Activated T-helper 1 cell treated with Interleukin-2 at 50 U/mL for 16 hours (primary cell): ENCODE measurements around the gene GALNT7.

Experiments
- DNase-seq: peaks from one replicate; pipeline ENCODE4 v3.0.0-alpha.2; 2020; ENCODE audit warnings: low read depth

Gene GALNT7

DNA sequence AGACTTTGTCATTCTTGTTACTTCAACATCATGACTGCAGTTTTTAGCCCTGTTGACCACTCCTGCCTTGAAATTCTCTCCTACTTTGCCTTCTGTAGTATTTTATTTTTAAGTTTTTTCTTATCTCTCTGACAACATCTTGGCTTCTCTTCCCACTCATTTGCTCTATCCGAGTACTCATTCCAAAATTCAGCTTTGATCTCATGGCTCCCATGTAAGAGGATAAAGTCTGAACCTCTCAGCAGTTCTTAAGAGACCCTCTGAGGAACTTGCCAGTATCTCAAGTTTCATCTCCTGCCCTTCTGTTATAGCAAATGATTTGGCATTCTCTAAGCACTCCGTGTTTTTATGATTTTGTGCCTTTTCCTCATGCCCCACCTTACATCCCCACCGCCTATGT, 67.7 kb downstream of the GALNT7 start:
- no peak for DNase-seq

DNA sequence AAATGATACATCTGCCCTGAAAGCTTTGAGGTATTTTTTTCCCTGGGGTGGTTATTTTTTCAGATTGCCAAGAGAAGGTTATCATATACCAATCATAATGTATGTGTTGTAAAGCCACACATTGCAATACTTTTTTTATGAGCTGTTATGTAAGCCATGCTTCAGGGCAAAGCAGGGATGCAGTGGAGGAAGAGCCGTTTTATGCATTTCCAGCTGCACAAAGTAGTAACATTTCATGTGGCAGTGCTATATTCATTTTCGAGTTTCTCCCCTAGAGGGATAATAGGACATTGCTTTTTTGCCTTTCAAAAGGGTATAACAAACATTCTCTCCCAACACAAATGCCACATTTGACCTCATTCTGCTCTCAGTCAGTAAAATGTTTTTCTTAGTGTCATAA, 68.5 kb downstream of the GALNT7 start:
- no peak for DNase-seq

DNA sequence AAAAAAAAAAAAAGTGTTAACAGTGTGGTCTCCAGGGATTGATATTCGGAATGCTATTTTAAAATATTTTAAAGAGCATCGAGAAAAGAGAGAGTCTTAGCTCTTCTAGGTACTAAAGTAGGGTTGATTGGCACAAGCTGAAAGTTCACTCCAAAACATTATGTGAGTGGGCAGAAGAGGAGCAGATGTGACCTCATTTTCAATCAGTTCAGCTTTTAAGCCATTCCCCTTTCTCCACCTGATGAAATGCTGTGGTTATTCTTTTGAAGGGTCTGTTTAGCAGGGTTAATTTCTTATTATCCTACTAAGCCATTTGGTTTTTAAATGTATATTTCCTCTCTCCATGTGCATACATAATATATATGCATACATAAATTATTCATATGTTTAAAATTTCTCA, 69.2 kb downstream of the GALNT7 start:
- no peak for DNase-seq

DNA sequence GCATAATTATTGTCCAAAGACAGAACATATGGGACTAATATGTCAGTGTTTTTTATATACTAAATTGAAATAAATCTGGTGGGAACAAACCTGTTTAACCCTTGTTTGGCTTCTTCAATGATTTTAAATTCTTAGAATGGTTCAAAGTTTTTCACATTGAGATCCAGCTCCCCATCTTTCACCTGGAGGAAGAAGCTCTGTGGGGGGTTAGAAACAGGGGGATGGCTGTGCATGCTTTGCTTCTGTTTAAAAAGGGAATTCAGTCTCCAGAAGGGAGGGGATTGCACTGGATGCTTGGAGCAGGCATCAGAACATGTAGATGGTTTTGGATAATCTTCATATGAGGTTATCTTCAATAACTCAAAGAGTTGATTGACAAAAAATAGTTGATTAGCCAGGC, 72.1 kb downstream of the GALNT7 start:
- no peak for DNase-seq

DNA sequence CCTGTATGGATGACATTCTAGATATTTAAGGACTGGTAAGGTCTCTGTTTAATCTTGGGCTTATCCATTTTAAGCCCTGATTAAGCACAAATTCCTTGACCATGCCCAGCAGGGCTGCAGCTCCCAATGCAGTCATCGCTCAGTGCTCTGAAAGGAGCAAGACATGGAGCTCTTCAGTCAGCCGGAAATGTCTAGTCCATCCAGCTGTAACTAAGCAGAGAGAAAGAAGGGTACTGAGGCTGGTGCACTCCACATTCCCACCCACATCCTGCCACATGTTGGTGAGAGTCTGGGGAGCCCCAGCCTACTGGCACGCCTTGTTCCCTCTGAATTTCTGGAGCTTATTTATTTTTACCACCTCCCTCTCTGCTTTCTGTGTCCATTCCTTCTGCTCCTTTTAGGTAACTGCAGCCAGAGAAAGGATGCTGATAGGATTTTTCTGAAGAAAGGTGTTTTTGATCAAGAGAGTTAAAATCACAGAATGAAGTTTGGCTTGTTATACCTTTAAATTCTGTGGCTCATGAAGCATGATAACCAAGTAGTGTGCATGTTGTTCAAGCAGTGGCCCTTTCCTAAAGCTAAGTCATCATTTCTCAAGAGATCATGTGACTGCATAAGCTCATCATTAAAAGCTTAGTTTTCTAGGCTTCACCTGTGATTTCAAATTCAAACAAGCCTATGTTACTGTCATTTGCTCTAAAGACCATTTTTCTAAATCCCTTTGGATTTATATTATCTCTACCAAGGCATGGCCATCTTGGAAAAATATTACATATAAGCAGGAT, 74.0 kb downstream of the GALNT7 start:
- DNase-seq, result no peak

DNA sequence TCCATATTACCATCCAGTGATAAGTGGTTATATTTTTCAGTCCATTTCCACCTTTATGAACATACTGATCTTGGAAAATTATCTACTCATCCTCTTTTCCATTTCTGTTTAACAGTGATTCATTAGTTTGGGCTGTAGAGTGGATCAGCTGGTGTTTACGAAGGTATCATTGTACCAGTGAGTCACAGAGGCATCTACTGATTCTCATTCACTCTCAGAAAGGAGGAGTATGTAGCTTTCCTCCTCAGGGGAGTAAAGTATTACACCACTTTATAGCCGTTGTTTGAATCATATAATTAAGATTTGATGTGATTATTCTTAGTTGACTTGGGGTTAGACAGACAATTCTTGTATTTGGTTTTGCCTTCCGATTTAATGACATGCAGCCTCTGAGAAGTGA, 74.7 kb downstream of the GALNT7 start:
- no peak for DNase-seq

DNA sequence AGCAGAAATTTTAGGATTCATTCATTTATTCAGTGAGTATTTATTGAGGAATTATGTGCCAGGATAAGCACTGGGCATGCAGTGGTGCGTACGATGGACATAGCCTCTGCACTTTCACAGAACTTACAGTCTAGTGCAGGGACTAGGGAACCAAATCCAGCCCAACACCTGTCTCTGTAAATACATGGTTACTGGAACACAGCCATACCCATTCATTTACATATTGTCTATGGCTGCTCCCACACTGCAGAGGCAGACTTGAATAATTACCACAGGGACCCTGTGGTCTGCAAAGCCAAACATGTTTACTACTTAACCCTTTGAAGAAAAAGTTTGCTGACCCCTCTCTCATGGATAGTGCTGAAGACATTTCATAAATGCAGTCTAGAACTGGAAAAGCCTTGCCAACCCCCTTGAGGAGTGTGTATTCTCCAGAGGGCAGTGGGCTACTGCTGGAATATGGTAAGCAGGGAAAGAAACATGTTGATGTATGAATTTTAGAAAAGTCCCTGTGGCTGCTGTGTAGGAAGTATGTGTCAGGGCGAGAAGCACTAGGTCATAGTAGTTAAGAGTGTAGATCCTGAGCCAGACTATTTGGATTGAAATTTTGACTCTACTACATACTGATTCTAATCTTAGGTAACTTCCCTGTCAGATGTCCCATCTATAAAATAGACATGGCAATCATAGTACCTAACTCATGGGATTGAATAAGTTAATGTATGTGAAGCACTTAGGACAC, 75.5 kb downstream of the GALNT7 start:
- DNase-seq, result no peak

DNA sequence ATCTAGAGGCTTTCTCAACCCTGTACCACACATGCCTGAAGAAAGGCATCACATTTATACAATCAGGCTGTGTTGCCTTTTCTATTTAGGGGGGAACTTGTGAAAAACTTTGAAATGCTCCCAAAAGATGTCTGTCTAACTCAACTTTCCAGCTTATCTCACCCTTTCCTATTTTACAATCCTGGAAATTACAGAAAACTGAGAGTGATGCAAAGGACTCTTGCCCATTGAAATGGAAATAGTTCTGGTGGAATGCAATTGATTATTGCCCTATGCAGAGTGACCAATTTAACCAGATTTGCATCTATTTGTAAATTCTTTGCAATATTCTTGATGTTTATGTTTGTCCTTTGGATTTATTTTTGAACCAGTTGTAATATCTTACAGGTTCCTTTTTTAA, 77.3 kb downstream of the GALNT7 start:
- DNase-seq, result no peak

DNA sequence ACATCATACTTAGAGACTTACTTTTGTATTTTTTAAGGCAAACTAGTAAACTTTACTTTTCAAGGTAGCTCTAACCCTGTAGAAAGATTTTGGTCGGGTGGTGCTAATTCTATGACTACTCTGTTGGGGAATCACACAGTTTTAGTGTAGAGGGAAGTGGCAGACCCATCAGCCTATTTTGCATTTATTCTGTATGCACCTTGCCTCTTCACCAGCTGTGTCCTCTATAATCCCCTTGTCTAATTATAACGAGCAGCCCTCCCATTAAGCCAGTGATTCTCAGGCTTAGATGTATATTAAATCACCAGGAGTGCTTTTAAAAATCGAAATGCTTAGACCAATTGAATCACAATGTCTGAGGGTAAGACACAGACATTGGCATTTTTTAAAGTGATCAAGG, 78.1 kb downstream of the GALNT7 start:
- DNase-seq, result no peak

DNA sequence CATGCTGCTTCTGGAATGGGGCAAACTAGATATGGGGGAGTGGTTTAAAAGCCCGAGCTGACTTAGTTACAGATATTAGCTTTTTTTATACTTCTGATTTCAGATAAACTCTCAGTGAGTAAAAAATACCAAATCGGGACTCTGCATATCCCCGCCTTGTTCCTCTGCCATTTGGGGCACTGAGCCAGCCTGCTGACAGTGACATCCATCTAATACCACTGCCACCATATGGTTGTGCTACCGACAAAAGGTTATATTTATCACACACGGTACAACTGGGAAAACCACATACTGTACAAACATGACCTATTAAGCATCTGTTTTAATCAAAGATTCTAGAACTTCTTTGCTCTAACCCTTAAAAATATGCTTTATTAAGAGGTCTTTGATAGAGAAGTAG, 78.7 kb downstream of the GALNT7 start:
- no peak for DNase-seq

DNA sequence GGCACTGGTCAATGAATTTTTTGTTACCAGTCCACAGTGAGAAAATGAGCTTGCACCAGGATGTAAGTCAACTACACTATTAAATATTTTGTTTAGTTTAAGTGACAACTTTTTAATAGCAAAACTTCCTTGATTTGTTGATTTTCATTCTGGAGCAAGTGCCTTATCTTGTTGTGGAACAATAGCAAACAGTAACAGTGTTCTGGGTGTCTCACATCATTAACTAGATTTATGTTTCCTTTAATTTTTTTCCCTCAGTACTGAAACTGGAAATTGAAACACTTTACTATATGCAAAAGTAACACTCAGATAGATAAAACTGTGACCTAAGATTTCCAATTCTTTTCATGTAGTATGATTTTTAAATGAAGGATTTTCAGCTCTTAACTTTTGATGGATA, 80.1 kb downstream of the GALNT7 start:
- no peak for DNase-seq

DNA sequence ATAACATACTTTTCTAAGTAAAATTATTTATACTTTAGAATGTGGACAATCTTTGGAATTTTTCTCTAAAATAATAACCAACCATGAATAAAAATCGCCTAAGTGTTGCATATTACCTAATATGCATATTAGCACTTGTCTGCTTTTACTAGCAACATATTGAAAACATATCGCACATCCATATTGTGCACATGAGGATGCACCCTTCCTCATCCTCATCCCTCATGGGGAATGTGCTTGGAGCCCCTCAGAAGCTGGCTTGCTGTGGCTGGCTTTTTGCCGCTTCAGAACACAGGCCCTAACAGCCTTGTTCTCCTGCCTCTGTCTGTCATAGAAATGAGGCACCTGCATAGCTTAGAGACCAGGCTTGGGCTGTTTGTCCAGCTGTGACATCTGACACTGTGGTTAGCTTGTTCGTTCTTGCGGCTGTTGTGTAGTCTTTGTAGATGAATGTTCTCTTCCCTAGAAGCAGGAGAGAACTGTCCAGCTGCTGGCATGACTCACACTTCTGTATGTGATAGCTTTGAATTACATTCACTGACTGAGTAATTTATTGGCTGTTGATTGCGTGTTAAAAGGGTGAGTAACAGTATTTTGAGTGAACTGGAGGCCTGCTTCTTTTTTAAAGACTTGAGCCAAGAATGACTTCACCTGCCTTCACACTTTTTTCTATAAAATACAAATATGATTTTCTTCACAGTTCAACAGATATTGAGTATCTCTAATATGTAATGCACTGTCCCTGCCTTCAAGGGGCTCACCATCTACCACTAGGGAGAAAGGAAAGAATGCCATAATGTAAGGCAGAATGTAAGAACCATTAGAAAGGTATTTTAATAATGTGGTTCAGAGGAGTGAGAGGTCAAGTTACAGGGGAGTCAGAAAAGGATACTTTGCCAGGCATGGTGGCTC, 83.7 kb downstream of the GALNT7 start:
- no peak for DNase-seq

DNA sequence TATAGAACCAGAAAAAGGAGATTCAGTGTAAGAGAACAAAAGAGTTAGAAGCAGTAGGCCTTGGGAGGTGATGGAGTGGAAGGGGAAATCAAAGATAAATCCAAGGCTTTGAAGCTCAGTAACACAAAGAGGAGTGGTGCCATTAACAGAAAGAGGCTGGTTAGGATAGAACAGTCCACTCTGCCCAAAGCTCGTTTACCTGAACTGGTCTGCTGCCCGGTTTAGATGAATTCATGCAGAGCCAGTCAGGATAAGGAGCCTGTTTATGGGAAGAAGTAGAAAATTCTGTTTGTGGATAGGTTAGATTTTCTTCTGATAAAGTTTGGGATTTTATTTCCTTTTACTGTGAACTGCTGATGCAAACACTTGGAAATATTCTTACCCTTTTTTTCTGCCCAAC, 85.0 kb downstream of the GALNT7 start:
- DNase-seq, result no peak

DNA sequence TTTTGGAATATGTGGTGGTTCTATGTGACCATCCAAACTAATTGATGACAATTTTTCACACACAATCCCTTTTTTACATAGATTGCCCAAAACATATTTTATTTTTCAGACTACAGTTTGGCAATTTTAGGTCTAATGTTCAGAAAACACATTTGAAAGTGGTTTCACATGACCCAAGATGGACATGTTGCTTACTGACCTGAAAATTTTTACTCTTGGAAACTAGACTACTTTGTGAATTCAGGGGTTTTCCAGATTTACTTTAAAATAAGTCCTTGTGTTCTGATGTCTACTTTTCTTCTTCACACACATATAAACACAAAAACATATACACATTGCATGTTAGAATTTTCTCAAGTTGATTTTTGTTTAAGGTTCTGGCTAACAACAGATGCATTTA, 86.0 kb downstream of the GALNT7 start:
- no peak for DNase-seq

DNA sequence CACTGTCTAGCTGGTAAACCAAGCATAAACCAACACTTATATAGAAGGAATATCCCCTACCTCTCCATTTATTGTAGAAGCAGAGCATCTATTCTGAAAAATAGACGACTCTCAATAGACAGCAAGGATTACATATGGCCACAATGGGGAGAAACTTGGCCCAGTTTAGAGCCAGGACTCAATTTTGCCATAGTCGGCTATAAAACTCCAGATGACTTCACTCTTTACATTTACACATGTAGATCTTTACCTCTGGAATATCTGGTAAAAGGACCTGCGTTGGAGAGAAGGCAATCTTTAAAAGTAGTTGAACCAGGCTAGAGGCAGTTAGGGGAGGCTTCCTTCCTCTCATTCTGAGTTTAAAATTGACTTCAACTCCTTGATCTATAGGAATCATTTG, 88.2 kb downstream of the GALNT7 start:
- no peak for DNase-seq

DNA sequence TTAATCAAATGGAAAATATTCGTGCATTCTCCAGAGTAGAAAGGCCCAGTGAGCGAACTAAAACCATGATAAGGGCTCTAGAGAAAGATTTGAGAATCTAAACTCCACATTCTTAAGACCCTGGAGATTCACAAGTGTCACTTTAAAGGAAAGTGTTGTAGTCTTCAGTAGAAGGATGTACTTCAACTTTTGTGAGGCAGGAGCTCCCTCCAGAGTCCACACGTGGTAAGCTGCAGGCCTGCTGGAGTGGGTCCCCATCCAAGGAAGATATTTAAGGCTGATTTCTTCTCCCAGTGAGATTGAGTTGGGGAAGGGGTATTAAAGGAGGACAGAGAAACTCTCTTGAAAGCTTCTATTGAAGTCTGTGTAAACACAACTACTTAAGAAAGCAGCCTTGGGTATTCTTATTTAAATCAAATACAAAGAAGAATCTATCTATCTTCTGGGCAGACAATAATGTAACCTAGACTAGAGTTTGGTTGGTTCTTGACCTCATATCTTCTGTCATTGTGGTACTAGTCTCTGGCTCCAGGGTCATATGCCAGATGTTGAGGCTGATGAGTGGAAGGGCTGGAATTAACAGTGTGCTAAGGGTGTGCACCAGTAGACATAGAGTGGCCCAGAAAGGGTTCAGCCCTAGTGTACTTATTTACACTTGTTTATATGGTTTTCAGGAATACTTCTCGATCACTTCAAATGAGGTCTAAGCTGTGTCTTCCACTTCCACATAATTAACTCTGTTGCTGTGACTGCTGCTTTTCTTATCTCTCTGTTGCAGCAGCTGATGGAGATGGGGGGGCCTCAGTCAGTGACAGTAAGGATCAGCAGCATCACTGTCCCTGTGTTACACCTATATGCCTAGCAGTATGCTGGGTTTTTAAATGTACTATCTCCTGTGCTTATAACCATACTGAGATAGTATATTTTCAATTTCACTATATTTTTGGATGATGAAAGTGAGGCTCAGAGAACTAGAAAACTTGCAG, 89.4 kb downstream of the GALNT7 start:
- DNase-seq, result peak; percentile 11

DNA sequence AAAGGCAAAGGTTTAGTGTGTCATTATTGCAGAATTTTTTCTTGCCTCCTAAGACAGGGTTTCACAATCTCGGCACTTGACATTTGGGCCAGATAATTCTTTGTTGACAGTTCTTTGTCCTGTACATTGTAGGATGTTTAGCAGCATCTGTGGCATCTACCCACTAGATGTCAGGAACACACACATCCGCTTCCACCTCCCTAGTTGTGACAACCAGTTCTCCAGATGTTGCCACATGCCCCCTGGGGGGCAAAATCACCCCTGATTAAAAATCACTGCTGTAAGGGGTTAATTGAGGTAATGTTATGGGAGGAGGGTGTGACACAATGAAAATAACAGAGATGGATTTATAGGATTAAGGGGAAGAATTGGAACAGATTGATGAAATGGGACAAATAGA, 90.3 kb downstream of the GALNT7 start:
- no peak for DNase-seq

DNA sequence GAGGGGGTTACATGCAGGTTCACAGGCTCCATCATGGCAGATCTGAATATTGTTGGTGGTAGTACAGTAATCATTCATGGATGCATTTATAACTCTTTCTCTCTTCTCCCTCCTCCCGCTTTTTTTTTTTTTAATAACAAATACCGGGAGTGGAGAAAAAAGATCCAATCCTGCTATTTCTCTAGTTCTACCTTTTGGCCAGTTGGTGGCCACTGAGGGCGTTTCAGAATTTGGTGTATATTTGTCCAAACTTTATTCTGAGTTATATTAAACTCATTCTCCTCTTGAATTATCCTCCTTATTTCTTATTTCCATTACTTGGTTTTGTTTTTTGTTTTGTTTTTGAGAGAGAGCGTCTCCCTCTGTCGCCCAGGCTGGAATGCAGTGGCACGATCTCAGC, 90.7 kb downstream of the GALNT7 start:
- DNase-seq, result no peak

DNA sequence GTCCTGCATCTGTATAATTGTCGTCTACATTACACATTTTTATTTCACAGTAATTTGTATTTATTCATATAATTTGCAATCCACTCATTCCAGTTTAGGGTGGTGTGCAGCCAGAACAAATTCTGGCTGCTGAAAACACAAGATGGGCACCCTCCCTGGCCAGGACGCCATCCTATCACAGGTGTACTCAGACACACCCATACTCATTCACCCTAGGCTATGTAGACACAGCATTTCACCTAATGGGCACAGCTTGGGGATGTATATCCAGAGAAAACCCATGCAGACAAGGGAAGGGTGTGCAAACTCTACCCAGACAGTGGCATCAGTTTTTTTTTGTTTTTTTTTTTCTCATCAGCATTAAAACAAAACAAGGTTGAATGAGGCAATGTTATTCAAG, 92.4 kb downstream of the GALNT7 start:
- DNase-seq, result no peak

DNA sequence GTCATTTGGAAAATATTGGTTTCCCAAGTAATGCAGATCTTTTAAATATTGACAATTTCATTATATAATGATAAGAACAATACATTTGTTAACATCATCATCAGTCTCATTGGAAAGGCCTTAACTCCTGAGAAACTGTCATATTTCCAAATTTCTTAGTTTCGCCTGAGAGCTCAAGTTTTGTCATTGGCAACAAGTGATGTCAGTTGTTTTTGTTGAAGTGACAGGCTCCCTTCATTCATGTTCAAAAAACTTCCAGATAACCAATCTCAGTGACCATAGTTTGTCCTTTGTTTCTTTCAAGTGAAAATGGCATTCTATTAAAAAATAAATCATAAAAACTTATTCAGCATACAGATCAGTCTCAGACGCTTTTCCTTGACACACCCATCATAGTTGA, 93.8 kb downstream of the GALNT7 start:
- no peak for DNase-seq

DNA sequence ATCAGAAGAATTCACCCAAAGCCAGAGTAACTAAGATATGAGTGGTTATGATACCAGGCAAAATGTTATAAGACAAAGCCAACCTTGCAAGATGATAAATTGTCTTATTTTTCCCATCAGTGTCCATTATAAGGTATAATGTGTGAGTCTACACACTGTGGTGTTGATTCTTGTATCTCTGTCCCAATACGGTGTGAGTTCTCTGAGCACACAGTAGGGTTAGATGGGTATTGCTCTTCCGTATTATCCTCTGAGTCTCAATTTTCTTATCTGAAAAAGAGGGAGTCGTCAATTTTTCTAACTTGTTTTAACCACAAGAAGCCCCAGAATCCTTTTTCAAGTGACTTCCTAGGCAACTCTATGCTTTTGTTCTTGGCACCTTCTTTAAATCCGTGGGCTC, 95.6 kb downstream of the GALNT7 start:
- no peak for DNase-seq
